Thyroid gland (tissue), 4 donors: Measurements from ENCODE around the gene JAKMIP1.

Experiments used
- CTCF ChIP-seq, 6 experiments: fragments of 200-600 bp in 3 of 6; fragments of 450-650 bp in 3 of 6; sonication (generic) in 3 of 6; IDR thresholded peaks; one replicate each; pipeline ENCODE4 v1.5.1; 2016 to 2019; ENCODE audit warnings: antibody characterized with exemption in 6 of 6, mild to moderate bottlenecking in 2 of 6, inconsistent platforms in 1 of 6, moderate library complexity in 1 of 6
- POLR2A ChIP-seq, 2 donors: fragments of 450-650 bp; IDR thresholded peaks; one replicate each; pipeline ENCODE4 v1.6.1; 2017; ENCODE audit warnings: antibody characterized with exemption in 2 of 2, mild to moderate bottlenecking in 2 of 2, moderate library complexity in 1 of 2

- no peak for TF ChIP-seq POLR2A (IDR thresholded peaks at IDR 0.05)
- TF ChIP-seq CTCF (IDR thresholded peaks at IDR 0.05) = no peak
Observed at GRCh38 chr4:6002926-6003325, 197.4 kb downstream of the JAKMIP1 start.
